GM13977 (cell line): Measurements from ENCODE around the gene SLC30A9.

Experiments used
- DNase-seq: peaks from one replicate; pipeline ENCODE4 v3.0.0; 2012; ENCODE audit warnings: low spot score
- CTCF ChIP-seq: IDR thresholded peaks from 2 replicates; pipeline ENCODE4 v1.5.1; 2012; ENCODE audit warnings: mild to moderate bottlenecking, control low read depth; ENCODE audit not compliant: insufficient read depth; ENCODE audit errors: extremely low read depth, missing control alignments
- in situ Hi-C: fragments of 300-500 bp; cut with MboI; formaldehyde crosslinking; loops from one replicate; pipeline ENCODE4 v1.12.0; 2022; ENCODE audit warnings: low sequenced_read_pairs, low pct_unique_long_range_greater_than_20kb, mixed read lengths, inconsistent platforms; ENCODE audit not compliant: unreplicated experiment

SLC30A9 gene

GRCh38 chr4:41990365-41991111, at the start of gene SLC30A9:
SLC30A9 (plus strand) TSS chr4:41990530; CDS start chr4:41990652, 122 bp downstream.
- in situ Hi-C loops = no loop called here
- peak; percentile 96 for DNase-seq
- TF ChIP-seq CTCF = peak; percentile 25

GRCh38 chr4:41940834-41941233, 49.5 kb upstream of the SLC30A9 start:
- no peak for TF ChIP-seq CTCF
- in situ Hi-C loops = no loop called here
- DNase-seq = no peak

- DNase-seq = no peak
- in situ Hi-C loops = no loop called here
- TF ChIP-seq CTCF = no peak
Measured at GRCh38 chr4:41943506-41943905, 46.8 kb upstream of the SLC30A9 start.

GRCh38 chr4:41944089-41944488, 46.2 kb upstream of the SLC30A9 start:
- no peak for DNase-seq
- no peak for TF ChIP-seq CTCF
- in situ Hi-C loops = no loop called here

- TF ChIP-seq CTCF = no peak
- DNase-seq = no peak
- in situ Hi-C loops = no loop called here
Measured at GRCh38 chr4:41949531-41949930, 40.8 kb upstream of the SLC30A9 start.

GRCh38 chr4:41957634-41958033, 32.7 kb upstream of the SLC30A9 start:
- peak; percentile 45 for DNase-seq
- peak; percentile 54 for TF ChIP-seq CTCF
- in situ Hi-C loops = loop anchor here (25.0 kb wide), 2 partner anchors 305 to 555 kb away; no protein-coding TSS in a partner anchor

GRCh38 chr4:41963105-41963504, 27.2 kb upstream of the SLC30A9 start:
- in situ Hi-C loops = loop anchor here (25.0 kb wide), 2 partner anchors 299 to 549 kb away; no protein-coding TSS in a partner anchor
- TF ChIP-seq CTCF = peak; percentile 38
- no peak for DNase-seq
